Glutamatergic neuron (in vitro differentiated cells): ENCODE measurements around the gene NUDCD3. TPM values are rescaled to one million over a fixed set of nuclear protein-coding genes. Genes with fewer than 3 reads are reported as not detected.

ENCODE experiments used
- DNase-seq: peaks from one replicate; pipeline ENCODE4 v3.0.0; 2022
- H3K27ac Mint-ChIP-seq: one replicate; pipeline ENCODE4 v1.8.0; 2020; ENCODE audit warnings: mild to moderate bottlenecking, mixed read lengths, inconsistent platforms; ENCODE audit not compliant: unreplicated experiment
- H3K27me3 Mint-ChIP-seq: one replicate; pipeline ENCODE4 v1.8.0; 2020; ENCODE audit warnings: mild to moderate bottlenecking, moderate library complexity, mixed read lengths, inconsistent platforms; ENCODE audit not compliant: unreplicated experiment
- H3K36me3 Mint-ChIP-seq: one replicate; pipeline ENCODE4 v1.8.0; 2020; ENCODE audit warnings: mild to moderate bottlenecking, mixed read lengths, inconsistent platforms; ENCODE audit not compliant: unreplicated experiment
- H3K4me1 Mint-ChIP-seq: one replicate; pipeline ENCODE4 v1.8.0; 2020; ENCODE audit warnings: mild to moderate bottlenecking, low read depth, mixed read lengths, inconsistent platforms; ENCODE audit not compliant: unreplicated experiment
- H3K4me3 Mint-ChIP-seq: one replicate; pipeline ENCODE4 v1.8.0; 2020; ENCODE audit warnings: mild to moderate bottlenecking, mixed read lengths, inconsistent platforms; ENCODE audit not compliant: unreplicated experiment
- H3K9me3 Mint-ChIP-seq: one replicate; pipeline ENCODE4 v1.8.0; 2020; ENCODE audit warnings: mild to moderate bottlenecking, moderate library complexity, mixed read lengths, inconsistent platforms; ENCODE audit not compliant: unreplicated experiment
- CTCF ChIP-seq: fragments of 200-600 bp; sonication (generic); IDR thresholded peaks from one replicate; pipeline ENCODE4 v1.5.0; 2021; ENCODE audit not compliant: partially characterized antibody, unreplicated experiment
- long read RNA-seq: library from polyadenylated mRNA; unstranded; transcript quantifications from one replicate; pipeline ENCODE4 v2.0.0, GENCODE V29; 2020; ENCODE audit not compliant: unreplicated experiment
- total RNA-seq: library from RNA; stranded (reverse); fragmentation: NEBNext Ultra II Directional; extraction: Animal tissue kit (Norgen Biotek cat#: 25700); gene quantifications from one replicate; pipeline ENCODE4 v1.2.1, GENCODE V29; 2021; ENCODE audit not compliant: unreplicated experiment

NUDCD3 gene
- total RNA-seq, result 151 TPM
- long read RNA-seq, full-length matches to known transcripts, result 23 of 35 reads
- long read RNA-seq, partial matches to known transcripts, result 8 of 35 reads
- long read RNA-seq, other reads (novel, unspliced or antisense), result 4 of 35 reads

- H3K4me1 Mint-ChIP-seq, result peaks cover 23% of the 10 kb centered on the region
Observed at GRCh38 chr7:44490351-44491200, at the start of gene NUDCD3. Gene NUDCD3 (minus strand): TSS chr7:44490658. CDS start chr7:44490600, 58 bp downstream.

GRCh38 chr7:44539669-44540506 lies 49.4 kb upstream of the NUDCD3 start:
- no peaks in the 10 kb centered on the region for H3K36me3 Mint-ChIP-seq
- no peak for DNase-seq
- no peak overlapping the region for H3K4me3 Mint-ChIP-seq
- peaks cover 7% of the 10 kb centered on the region for H3K9me3 Mint-ChIP-seq
- peaks cover 4% of the 10 kb centered on the region for H3K4me1 Mint-ChIP-seq
- no peak for TF ChIP-seq CTCF
- H3K27ac Mint-ChIP-seq, result no peak overlapping the region
- peaks cover 17% of the 10 kb centered on the region for H3K27me3 Mint-ChIP-seq

More at GRCh38 chr7:44490351-44491200, at the start of gene NUDCD3:
- H3K36me3 Mint-ChIP-seq, result no peaks in the 10 kb centered on the region
- TF ChIP-seq CTCF, result no peak
- peaks cover 2% of the 10 kb centered on the region for H3K27me3 Mint-ChIP-seq
- peaks cover 8% of the 10 kb centered on the region for H3K9me3 Mint-ChIP-seq
- DNase-seq, result peak; percentile 84
- peak within 1 kb of the TSS; percentile 96 for H3K27ac Mint-ChIP-seq
- H3K4me3 Mint-ChIP-seq, result peak within 1 kb of the TSS; percentile 96

GRCh38 chr7:44538798-44539668 lies 48.6 kb upstream of the NUDCD3 start:
- H3K36me3 Mint-ChIP-seq, result no peaks in the 10 kb centered on the region
- no peak overlapping the region for H3K4me3 Mint-ChIP-seq
- peaks cover 17% of the 10 kb centered on the region for H3K27me3 Mint-ChIP-seq
- no peak for TF ChIP-seq CTCF
- H3K4me1 Mint-ChIP-seq, result peaks cover 4% of the 10 kb centered on the region
- peaks cover 9% of the 10 kb centered on the region for H3K9me3 Mint-ChIP-seq
- H3K27ac Mint-ChIP-seq, result no peak overlapping the region
- no peak for DNase-seq

GRCh38 chr7:44538093-44538797 lies 47.8 kb upstream of the NUDCD3 start:
- Mint-ChIP-seq H3K27ac (no peak overlapping the region), H3K4me1 (peaks cover 4% of the 10 kb centered on the region), H3K27me3 (peaks cover 17% of the 10 kb centered on the region), H3K36me3 (no peaks in the 10 kb centered on the region), H3K9me3 (peaks cover 7% of the 10 kb centered on the region), H3K4me3 (no peak overlapping the region)
- DNase-seq, result no peak
- no peak for TF ChIP-seq CTCF
